Measurements from ENCODE around the gene SYTL3. TPM values are rescaled to one million over a fixed set of nuclear protein-coding genes. Genes with fewer than 3 reads are reported as not detected.

SYTL3 gene
- total and polyA plus RNA-seq, 2 donors (not counting 1 experiment from before 2014, with no cell fraction given), result 1.1 to 5.4 TPM

- H2AFZ ChIP-seq (ENCODE audit: insufficient read depth, low read depth, low read length, poor library complexity, severe bottlenecking), result no peak overlapping the region
These were observed 87.3 kb downstream of the SYTL3 start for GRCh38 chr6:158737082-158737709.

More at GRCh38 chr6:158737082-158737709, 87.3 kb downstream of the SYTL3 start:
- no peak for DNase-seq
- Mint-ChIP-seq H3K27ac (no peak overlapping the region), H3K9me3 (ENCODE audit: insufficient read depth) (peaks cover 4% of the 10 kb centered on the region), H3K4me1 (no peaks in the 10 kb centered on the region), H3K27me3 (no peaks in the 10 kb centered on the region), H3K4me3 (no peak overlapping the region)
- Histone ChIP-seq H3K27me3 (replicated peaks in 1 of 4; ENCODE audit: control extremely low read depth in 1 of 4, control insufficient read depth in 3 of 4, insufficient read depth in 4 of 4, low read length in 3 of 4) (no peaks in the 10 kb centered on the region), H3K9ac (ENCODE audit: low read length) (no peak overlapping the region), H3K9me3 (ENCODE audit: control extremely low read depth in 1 of 3, control insufficient read depth in 2 of 3, insufficient read depth in 1 of 3, low read length in 2 of 3) (peaks cover 0 to 33% (median 14%) of the 10 kb centered on the region in 3 donors), H3K4me3 (ENCODE audit: control extremely low read depth in 1 of 5, extremely low read depth in 1 of 5, insufficient read depth in 1 of 5, low read depth in 2 of 5, low read length in 4 of 5) (no peak overlapping the region), H3K27ac (ENCODE audit: low read length in 2 of 2) (no peak overlapping the region), H3K79me2 (ENCODE audit: control insufficient read depth, insufficient read depth, low read length) (no peaks in the 10 kb centered on the region), H4K20me1 (ENCODE audit: control insufficient read depth, insufficient read depth, low read length, poor library complexity, severe bottlenecking) (no peaks in the 10 kb centered on the region), H3K4me2 (replicated peaks; ENCODE audit: low read depth, low read length, poor library complexity, severe bottlenecking) (no peak overlapping the region), H3K4me1 (ENCODE audit: control insufficient read depth in 2 of 2, insufficient read depth in 2 of 2, low read length in 2 of 2) (no peaks in the 10 kb centered on the region), H3K36me3 (replicated peaks in 1 of 2; ENCODE audit: control extremely low read depth in 1 of 2, control insufficient read depth in 1 of 2, extremely low read depth in 1 of 2, insufficient read depth in 2 of 2, low read length in 1 of 2) (no peaks in the 10 kb centered on the region)
- 100% methylated on average over 2 of the region's 3 CpGs for WGBS (ENCODE audit: insufficient coverage)
- intact Hi-C loops (cut with micrococcal nuclease), result no loop called here
- POLR2A ChIA-PET, result interaction anchor here (1.1 kb wide), 1 partner anchor 34 kb away, joined by 7 read pairs; no protein-coding TSS in a partner anchor
- CTCF ChIA-PET, result interaction anchor here (0.7 kb wide), 1 partner anchor 46 kb away, joined by 4 read pairs; no protein-coding TSS in a partner anchor
- no peak for ATAC-seq (ENCODE audit: low read depth)
- TF ChIP-seq EZH2 (IDR thresholded peaks at IDR 0.05; ENCODE audit: borderline replicate concordance, insufficient read depth, low read depth, low read length, poor library complexity, severe bottlenecking) (no peak), CTCF (IDR thresholded peaks at IDR 0.05) (no peak)

Measured in B cell (primary cell).